Astrocyte of the cerebellum (primary cell): Measurements from ENCODE around the gene KMT2C.

Experiments
- DNase-seq: peaks from one replicate; pipeline ENCODE4 v3.0.0-alpha.2; 2011; ENCODE audit warnings: low read depth
- H3K4me3 ChIP-seq: 2 replicates; pipeline ENCODE4 v1.5.1; 2011; ENCODE audit warnings: mild to moderate bottlenecking, low read depth, low read length, moderate library complexity
- CTCF ChIP-seq: IDR thresholded peaks from 2 replicates; pipeline ENCODE4 v1.5.1; 2012; ENCODE audit warnings: low read length, low read depth, moderate library complexity, mild to moderate bottlenecking; ENCODE audit errors: missing control alignments
- in situ Hi-C: cut with HindIII; loops from 2 replicates; pipeline ENCODE4 v1.10.0; 2017; ENCODE audit warnings: low sequenced_read_pairs

The KMT2C gene

GRCh38 chr7:152152267-152152666 is 283.5 kb downstream of the KMT2C start:
- H3K4me3 ChIP-seq = no peak overlapping the region
- DNase-seq = no peak

GRCh38 chr7:152149363-152149762 is 286.4 kb downstream of the KMT2C start:
- TF ChIP-seq CTCF = no peak
- in situ Hi-C loops = no loop called here
- DNase-seq = no peak
- no peak overlapping the region for H3K4me3 ChIP-seq

More at GRCh38 chr7:152152267-152152666, 283.5 kb downstream of the KMT2C start:
- in situ Hi-C loops = no loop called here
- TF ChIP-seq CTCF = no peak

GRCh38 chr7:152148706-152149105 is 287.1 kb downstream of the KMT2C start:
- H3K4me3 ChIP-seq = no peak overlapping the region
- no peak for TF ChIP-seq CTCF
- in situ Hi-C loops = no loop called here
- DNase-seq = no peak

GRCh38 chr7:152145853-152146466 is 289.8 kb downstream of the KMT2C start:
- TF ChIP-seq CTCF = peak; percentile 71
- peak; percentile 86 for DNase-seq
- H3K4me3 ChIP-seq = no peak overlapping the region
- in situ Hi-C loops = no loop called here

GRCh38 chr7:152144557-152145245 is 291.1 kb downstream of the KMT2C start:
- no peak for DNase-seq
- TF ChIP-seq CTCF = no peak
- in situ Hi-C loops = no loop called here
- H3K4me3 ChIP-seq = no peak overlapping the region

- TF ChIP-seq CTCF = no peak
- no peak overlapping the region for H3K4me3 ChIP-seq
- in situ Hi-C loops = no loop called here
- no peak for DNase-seq
These were observed 292.7 kb downstream of the KMT2C start for GRCh38 chr7:152142976-152143595.
